Thyroid gland (tissue), 4 donors: Measurements from ENCODE around the gene CTNNBL1. TPM values are rescaled to one million over a fixed set of nuclear protein-coding genes. Genes with fewer than 3 reads are reported as not detected.

Source experiments
- DNase-seq, 2 donors: peaks; one replicate each; pipeline ENCODE4 v3.0.0-alpha.2; 2019
- H3K27ac ChIP-seq, 3 donors: fragments of 200-600 bp; sonication (generic); 1 replicate in 2 of 3; 2 replicates in 1 of 3; pipeline ENCODE4 v1.5.1; 2016 to 2019; ENCODE audit warnings: mild to moderate bottlenecking in 1 of 3, moderate library complexity in 1 of 3
- H3K27me3 ChIP-seq: fragments of 200-600 bp; sonication (generic); one replicate; pipeline ENCODE4 v1.5.1; 2019
- H3K36me3 ChIP-seq, 2 donors: fragments of 200-600 bp; sonication (generic); one replicate each; pipeline ENCODE4 v1.5.1; 2016 to 2019
- H3K4me1 ChIP-seq, 2 donors: fragments of 200-600 bp; sonication (generic); one replicate each; pipeline ENCODE4 v1.5.1; 2017 to 2019
- H3K4me3 ChIP-seq, 3 donors: fragments of 200-600 bp; sonication (generic); replicated peaks in 1 of 3; 1 replicate in 2 of 3; 2 replicates in 1 of 3; pipeline ENCODE4 v1.5.1; 2016; ENCODE audit warnings: mild to moderate bottlenecking in 1 of 3
- H3K9me3 ChIP-seq: fragments of 200-600 bp; sonication (generic); one replicate; pipeline ENCODE4 v1.5.1; 2017
- POLR2A ChIP-seq, 2 donors: fragments of 450-650 bp; IDR thresholded peaks; one replicate each; pipeline ENCODE4 v1.6.1; 2017; ENCODE audit warnings: antibody characterized with exemption in 2 of 2, mild to moderate bottlenecking in 2 of 2, moderate library complexity in 1 of 2
- WGBS, 2 donors: methylation state at CpG; one replicate each; pipeline ENCODE4 v1.1.5; 2017; 5-methylcytosine and 5-hydroxymethylcytosine counted together
- intact Hi-C: fragments of 100-400 bp; cut with DNase I; formaldehyde crosslinking; loops from one replicate; pipeline ENCODE4 v1.15.1; 2023
- total RNA-seq, 4 donors: library from RNA; depleted of rRNA; stranded (reverse); fragments of >200 nt; gene quantifications; one replicate each; pipeline ENCODE4 v1.2.3, GENCODE V29; 2016
- TF ChIP-seq, protein P1 (sequence below), 6 experiments: fragments of 200-600 bp in 3 of 6; fragments of 450-650 bp in 3 of 6; sonication (generic) in 3 of 6; IDR thresholded peaks; one replicate each; pipeline ENCODE4 v1.5.1; 2016 to 2019; ENCODE audit warnings: antibody characterized with exemption in 6 of 6, mild to moderate bottlenecking in 2 of 6, inconsistent platforms in 1 of 6, moderate library complexity in 1 of 6

Gene CTNNBL1
- total RNA-seq, 4 donors from 2014 or later, result 22.3 to 31.2 (median 24.6) TPM

- Histone ChIP-seq H3K4me1 (peaks cover 6 to 11% of the 10 kb centered on the region in 2 donors), H3K9me3 (no peaks in the 10 kb centered on the region), H3K36me3 (no peaks in the 10 kb centered on the region), H3K27ac (no peak overlapping the region), H3K27me3 (peaks cover 4% of the 10 kb centered on the region), H3K4me3 (no peak overlapping the region)
- intact Hi-C loops, result no loop called here
- 68 to 74% methylated on average over 8 of the region's 8 CpGs for WGBS, 2 donors
- DNase-seq, result no peak
- TF ChIP-seq POLR2A (IDR thresholded peaks at IDR 0.05), result no peak
- TF ChIP-seq, protein P1, sequence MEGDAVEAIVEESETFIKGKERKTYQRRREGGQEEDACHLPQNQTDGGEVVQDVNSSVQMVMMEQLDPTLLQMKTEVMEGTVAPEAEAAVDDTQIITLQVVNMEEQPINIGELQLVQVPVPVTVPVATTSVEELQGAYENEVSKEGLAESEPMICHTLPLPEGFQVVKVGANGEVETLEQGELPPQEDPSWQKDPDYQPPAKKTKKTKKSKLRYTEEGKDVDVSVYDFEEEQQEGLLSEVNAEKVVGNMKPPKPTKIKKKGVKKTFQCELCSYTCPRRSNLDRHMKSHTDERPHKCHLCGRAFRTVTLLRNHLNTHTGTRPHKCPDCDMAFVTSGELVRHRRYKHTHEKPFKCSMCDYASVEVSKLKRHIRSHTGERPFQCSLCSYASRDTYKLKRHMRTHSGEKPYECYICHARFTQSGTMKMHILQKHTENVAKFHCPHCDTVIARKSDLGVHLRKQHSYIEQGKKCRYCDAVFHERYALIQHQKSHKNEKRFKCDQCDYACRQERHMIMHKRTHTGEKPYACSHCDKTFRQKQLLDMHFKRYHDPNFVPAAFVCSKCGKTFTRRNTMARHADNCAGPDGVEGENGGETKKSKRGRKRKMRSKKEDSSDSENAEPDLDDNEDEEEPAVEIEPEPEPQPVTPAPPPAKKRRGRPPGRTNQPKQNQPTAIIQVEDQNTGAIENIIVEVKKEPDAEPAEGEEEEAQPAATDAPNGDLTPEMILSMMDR (IDR thresholded peaks at IDR 0.05), result no peak
Measured at GRCh38 chr20:37904845-37905373, 211.1 kb downstream of the CTNNBL1 start.

GRCh38 chr20:37905671-37906613 lies 212.1 kb downstream of the CTNNBL1 start:
- no peak for TF ChIP-seq POLR2A (IDR thresholded peaks at IDR 0.05)
- TF ChIP-seq, protein P1 (IDR thresholded peaks at IDR 0.05), result no peak
- intact Hi-C loops, result no loop called here
- H3K27ac ChIP-seq, result no peak overlapping the region
- peaks cover 4% of the 10 kb centered on the region for H3K27me3 ChIP-seq
- peaks cover 6 to 11% of the 10 kb centered on the region in 2 donors for H3K4me1 ChIP-seq
- DNase-seq, result no peak
- 75 to 77% methylated on average over 13 to 16 of the region's 16 CpGs for WGBS, 2 donors
- H3K36me3 ChIP-seq, result no peaks in the 10 kb centered on the region
- no peaks in the 10 kb centered on the region for H3K9me3 ChIP-seq
- H3K4me3 ChIP-seq, result no peak overlapping the region

- WGBS, 2 donors, result 34 to 36% methylated on average over 3 of the region's 3 CpGs
- Histone ChIP-seq H3K27me3 (peaks cover 4% of the 10 kb centered on the region), H3K9me3 (no peaks in the 10 kb centered on the region), H3K27ac (no peak overlapping the region), H3K36me3 (no peaks in the 10 kb centered on the region), H3K4me3 (no peak overlapping the region), H3K4me1 (peaks cover 5 to 11% of the 10 kb centered on the region in 2 donors)
- intact Hi-C loops, result no loop called here
- no peak for TF ChIP-seq POLR2A (IDR thresholded peaks at IDR 0.05)
- TF ChIP-seq, protein P1 (IDR thresholded peaks at IDR 0.05), result no peak
- no peak for DNase-seq
Measured at GRCh38 chr20:37907330-37907676, 213.5 kb downstream of the CTNNBL1 start.

- Histone ChIP-seq H3K9me3 (no peaks in the 10 kb centered on the region), H3K27me3 (peaks cover 4% of the 10 kb centered on the region), H3K27ac (no peak overlapping the region), H3K36me3 (no peaks in the 10 kb centered on the region), H3K4me3 (no peak overlapping the region), H3K4me1 (peaks cover under 1 to 6% of the 10 kb centered on the region in 2 donors)
- peak in 1 of 2 donors; percentile 36 for DNase-seq
- 23 to 32% methylated on average over 16 to 17 of the region's 17 CpGs for WGBS, 2 donors
- TF ChIP-seq, protein P1 (IDR thresholded peaks at IDR 0.05), result no peak
- no peak for TF ChIP-seq POLR2A (IDR thresholded peaks at IDR 0.05)
- intact Hi-C loops, result no loop called here
Measured at GRCh38 chr20:37907677-37908401, 214.0 kb downstream of the CTNNBL1 start.
